PC-9 (cell line): Measurements from ENCODE around the gene HHAT. TPM values are rescaled to one million over a fixed set of nuclear protein-coding genes. Genes with fewer than 3 reads are reported as not detected.

Source experiments
- BruUV-seq: library from RNA; stranded (reverse); fragments of 400-500 nt; replicated peaks from 2 replicates; lab custom pipeline; 2021; lab: Mats Ljungman, UMichigan
- CTCF ChIA-PET: fragments of 300-600 bp; sonication (Branson Sonifier 250); formaldehyde crosslinking; loops from one replicate; lab custom pipeline; 2022; ENCODE audit warnings: antibody characterized with exemption; lab: Charles Lee
- POLR2A ChIA-PET: fragments of 300-600 bp; sonication (Branson Sonifier 250); formaldehyde crosslinking; loops from one replicate; lab custom pipeline; 2022; ENCODE audit warnings: antibody characterized with exemption; ENCODE audit not compliant: unreplicated experiment; lab: Charles Lee
- DNase-seq, 2 experiments: peaks; one replicate each; pipeline versions ENCODE4 v3.0.0 to v3.0.0-alpha.2; 2015 to 2022; ENCODE audit warnings: mixed read lengths in 1 of 2
- H2AFZ ChIP-seq: fragments of 200-600 bp; sonication (generic); 2 replicates; pipeline ENCODE4 v1.8.1; 2017; ENCODE audit warnings: antibody characterized with exemption
- H3F3A ChIP-seq: fragments of 200-600 bp; sonication (generic); 2 replicates; pipeline ENCODE4 v1.8.1; 2017; ENCODE audit warnings: antibody characterized with exemption, mild to moderate bottlenecking, low read depth; ENCODE audit not compliant: insufficient read depth
- H3K27ac ChIP-seq: fragments of 200-600 bp; sonication (generic); 2 replicates; pipeline ENCODE4 v1.6.1; 2016; ENCODE audit warnings: mixed run types
- H3K27me3 ChIP-seq: fragments of 200-600 bp; sonication (generic); 2 replicates; pipeline ENCODE4 v1.6.1; 2016; ENCODE audit warnings: low read depth, mixed run types; ENCODE audit not compliant: insufficient read depth
- H3K36me3 ChIP-seq: fragments of 200-600 bp; sonication (generic); 2 replicates; pipeline ENCODE4 v1.6.1; 2016; ENCODE audit warnings: low read depth, mixed run types
- H3K4me1 ChIP-seq: fragments of 200-600 bp; sonication (generic); replicated peaks from 2 replicates; pipeline ENCODE4 v1.6.1; 2016; ENCODE audit warnings: mixed run types; ENCODE audit not compliant: insufficient read depth
- H3K4me2 ChIP-seq: fragments of 200-600 bp; sonication (generic); 2 replicates; pipeline ENCODE4 v1.6.1; 2017; ENCODE audit warnings: mixed run types
- H3K4me3 ChIP-seq: fragments of 200-600 bp; sonication (generic); 2 replicates; pipeline ENCODE4 v1.6.1; 2016; ENCODE audit warnings: mixed run types
- H3K79me2 ChIP-seq: fragments of 200-600 bp; sonication (generic); 2 replicates; pipeline ENCODE4 v1.6.1; 2017; ENCODE audit warnings: low read depth, mixed run types
- H3K9me2 ChIP-seq: fragments of 200-600 bp; sonication (generic); 2 replicates; pipeline ENCODE4 v1.8.1; 2017; ENCODE audit warnings: mild to moderate bottlenecking; ENCODE audit not compliant: insufficient read depth
- H3K9me3 ChIP-seq: fragments of 200-600 bp; sonication (generic); 2 replicates; pipeline ENCODE4 v1.8.1; 2016; ENCODE audit warnings: low read depth; ENCODE audit not compliant: insufficient read depth
- H4K20me1 ChIP-seq: fragments of 200-600 bp; sonication (generic); 2 replicates; pipeline ENCODE4 v1.8.1; 2017; ENCODE audit not compliant: insufficient read depth
- EZH2 ChIP-seq: fragments of 200-600 bp; sonication (generic); IDR thresholded peaks from 2 replicates; pipeline ENCODE4 v1.8.0; 2017; ENCODE audit warnings: antibody characterized with exemption, low read depth
- intact Hi-C: fragments of 100-400 bp; cut with micrococcal nuclease; formaldehyde crosslinking; loops from one replicate; pipeline ENCODE4 v1.10.0; 2022; ENCODE audit not compliant: unreplicated experiment
- total RNA-seq: library from RNA; stranded (reverse); gene quantifications from 2 replicates; pipeline ENCODE4 v1.2.3, GENCODE V29; 2021
- TF ChIP-seq, protein P1 (sequence below): fragments of 200-600 bp; sonication (generic); conservative IDR thresholded peaks from 2 replicates; pipeline ENCODE4 v1.6.1; 2017; ENCODE audit warnings: mixed run types, antibody characterized with exemption, mild to moderate bottlenecking, moderate library complexity

Gene HHAT
- total RNA-seq, 1 experiment from 2014 or later = 5.3 TPM

DNA sequence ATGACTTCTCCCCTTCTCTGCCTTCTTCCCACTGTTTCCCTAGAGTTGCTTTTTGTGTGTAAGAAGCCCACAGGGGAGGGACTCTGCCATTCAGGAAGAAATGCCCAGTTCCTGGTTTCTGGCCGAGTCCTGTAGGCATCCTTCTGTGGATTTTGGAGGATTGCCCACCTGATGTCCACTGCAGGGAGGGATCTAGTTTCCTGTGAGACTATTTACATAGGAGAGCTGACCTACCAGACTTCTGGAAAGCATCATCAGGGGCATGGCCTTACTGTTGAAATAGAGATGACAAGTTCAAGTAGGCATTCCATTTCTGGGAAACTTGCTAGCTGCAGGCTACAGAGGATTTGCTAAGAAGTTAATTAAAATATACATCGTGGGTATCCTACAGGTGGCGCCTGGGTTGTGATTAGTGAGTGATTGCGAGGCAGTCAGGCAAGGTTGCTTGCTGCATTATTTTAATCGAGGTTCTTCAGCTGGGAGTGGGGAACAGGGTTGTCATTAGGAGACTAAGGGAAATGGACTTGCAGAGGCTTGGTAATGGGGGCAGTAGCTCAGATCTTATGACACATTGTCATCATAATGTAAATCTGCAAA, 148.7 kb downstream of the HHAT start:
- ChIA-PET POLR2A (no interaction called here), CTCF (no interaction called here)
- Histone ChIP-seq H3K36me3 (no peaks in the 10 kb centered on the region), H3K4me3 (no peak overlapping the region), H3K9me3 (no peaks in the 10 kb centered on the region), H3K27ac (no peak overlapping the region), H3K79me2 (no peaks in the 10 kb centered on the region), H4K20me1 (no peaks in the 10 kb centered on the region), H3K27me3 (no peaks in the 10 kb centered on the region), H3K4me1 (no peaks in the 10 kb centered on the region), H3K9me2 (no peaks in the 10 kb centered on the region), H3K4me2 (no peak overlapping the region), H2AFZ (no peak overlapping the region), H3F3A (no peaks in the 10 kb centered on the region)
- peak; percentile 2 to 40 for DNase-seq
- intact Hi-C loops = no loop called here
- TF ChIP-seq, protein P1, sequence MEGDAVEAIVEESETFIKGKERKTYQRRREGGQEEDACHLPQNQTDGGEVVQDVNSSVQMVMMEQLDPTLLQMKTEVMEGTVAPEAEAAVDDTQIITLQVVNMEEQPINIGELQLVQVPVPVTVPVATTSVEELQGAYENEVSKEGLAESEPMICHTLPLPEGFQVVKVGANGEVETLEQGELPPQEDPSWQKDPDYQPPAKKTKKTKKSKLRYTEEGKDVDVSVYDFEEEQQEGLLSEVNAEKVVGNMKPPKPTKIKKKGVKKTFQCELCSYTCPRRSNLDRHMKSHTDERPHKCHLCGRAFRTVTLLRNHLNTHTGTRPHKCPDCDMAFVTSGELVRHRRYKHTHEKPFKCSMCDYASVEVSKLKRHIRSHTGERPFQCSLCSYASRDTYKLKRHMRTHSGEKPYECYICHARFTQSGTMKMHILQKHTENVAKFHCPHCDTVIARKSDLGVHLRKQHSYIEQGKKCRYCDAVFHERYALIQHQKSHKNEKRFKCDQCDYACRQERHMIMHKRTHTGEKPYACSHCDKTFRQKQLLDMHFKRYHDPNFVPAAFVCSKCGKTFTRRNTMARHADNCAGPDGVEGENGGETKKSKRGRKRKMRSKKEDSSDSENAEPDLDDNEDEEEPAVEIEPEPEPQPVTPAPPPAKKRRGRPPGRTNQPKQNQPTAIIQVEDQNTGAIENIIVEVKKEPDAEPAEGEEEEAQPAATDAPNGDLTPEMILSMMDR = no peak
- TF ChIP-seq EZH2 = no peak
- BruUV-seq = no TSS peak

DNA sequence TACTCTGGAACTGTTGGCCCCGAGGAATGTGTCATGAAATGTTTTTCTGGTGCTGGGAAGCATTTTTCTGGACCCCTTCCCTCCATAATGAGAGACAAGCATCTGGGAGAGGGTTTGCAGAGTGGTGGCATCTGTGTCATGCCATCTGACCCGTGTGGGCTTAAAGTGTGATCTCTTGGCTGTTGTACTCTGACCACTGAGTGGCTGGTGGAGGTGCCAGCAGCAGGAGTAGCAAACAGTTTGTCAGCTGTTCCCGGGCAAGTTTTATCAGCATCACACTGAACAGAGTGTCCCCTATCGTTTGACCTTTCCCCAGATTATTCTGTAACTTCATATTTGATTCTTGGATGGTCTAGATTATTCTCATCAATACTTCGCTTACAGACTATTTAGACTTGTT, 150.1 kb downstream of the HHAT start:
- Histone ChIP-seq H3K9me2 (no peaks in the 10 kb centered on the region), H4K20me1 (no peaks in the 10 kb centered on the region), H2AFZ (no peak overlapping the region), H3K4me1 (no peaks in the 10 kb centered on the region), H3K4me2 (no peak overlapping the region), H3K36me3 (no peaks in the 10 kb centered on the region), H3K9me3 (no peaks in the 10 kb centered on the region), H3K79me2 (no peaks in the 10 kb centered on the region), H3F3A (no peaks in the 10 kb centered on the region), H3K4me3 (no peak overlapping the region), H3K27ac (no peak overlapping the region), H3K27me3 (no peaks in the 10 kb centered on the region)
- intact Hi-C loops = no loop called here
- TF ChIP-seq EZH2 = no peak
- TF ChIP-seq, protein P1 = no peak
- BruUV-seq = no TSS peak
- POLR2A ChIA-PET = no interaction called here
- no peak for DNase-seq
- CTCF ChIA-PET = no interaction called here

DNA sequence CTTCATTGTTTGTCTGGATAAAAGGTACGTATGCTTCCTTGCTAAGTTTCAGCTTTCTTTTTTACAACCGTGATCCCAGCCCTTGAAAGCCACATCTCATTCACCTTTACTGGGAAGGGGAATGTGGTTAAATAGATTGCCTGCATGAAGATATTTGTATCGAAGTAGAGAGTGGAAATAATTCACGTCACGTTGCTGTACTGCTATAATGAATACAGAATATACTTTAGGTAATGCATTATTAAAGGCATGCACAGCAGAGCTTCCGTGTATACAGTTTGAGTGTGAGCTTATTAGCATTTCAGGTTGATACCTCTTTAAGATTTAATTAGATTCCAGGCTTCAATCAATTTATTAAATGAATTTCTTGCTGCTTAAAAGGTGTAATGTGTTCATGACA, 153.8 kb downstream of the HHAT start:
- no peak for TF ChIP-seq EZH2
- TF ChIP-seq, protein P1 = no peak
- H3K9me2 ChIP-seq = no peaks in the 10 kb centered on the region
- no peaks in the 10 kb centered on the region for H3K4me1 ChIP-seq
- no peaks in the 10 kb centered on the region for H3F3A ChIP-seq
- no peak overlapping the region for H3K4me3 ChIP-seq
- POLR2A ChIA-PET = no interaction called here
- no peak overlapping the region for H3K27ac ChIP-seq
- no peaks in the 10 kb centered on the region for H4K20me1 ChIP-seq
- H3K9me3 ChIP-seq = no peaks in the 10 kb centered on the region
- CTCF ChIA-PET = no interaction called here
- H3K27me3 ChIP-seq = no peaks in the 10 kb centered on the region
- no peak overlapping the region for H3K4me2 ChIP-seq
- H2AFZ ChIP-seq = no peak overlapping the region
- no peaks in the 10 kb centered on the region for H3K79me2 ChIP-seq
- intact Hi-C loops = no loop called here
- H3K36me3 ChIP-seq = no peaks in the 10 kb centered on the region
- no TSS peak for BruUV-seq
- DNase-seq = no peak
